ENCODE data around the gene SLC2A4RG. TPM values are rescaled to one million over a fixed set of nuclear protein-coding genes. Genes with fewer than 3 reads are reported as not detected.

SLC2A4RG gene
- total RNA-seq, 2 experiments from 2014 or later: 31.0 to 34.4 TPM

DNA sequence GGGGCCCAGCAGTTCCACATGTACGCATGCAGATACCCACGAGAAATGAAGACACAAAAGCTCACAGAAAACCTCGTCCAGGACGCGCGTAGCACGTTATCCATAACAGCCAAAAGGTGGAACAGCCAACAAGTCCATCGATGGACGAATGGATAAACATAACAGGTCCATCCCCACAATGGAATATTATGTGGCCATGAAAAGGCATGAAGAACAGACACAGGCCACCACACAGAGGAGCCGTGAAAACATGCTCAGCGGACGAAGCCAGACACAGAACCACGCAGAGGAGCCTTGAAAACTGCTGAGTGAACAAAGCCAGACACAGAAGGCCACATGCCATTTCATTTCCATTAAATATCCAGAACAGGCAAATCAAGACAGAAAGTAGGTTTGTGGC lies 38.0 kb downstream of the SLC2A4RG start:
- CTCF ChIA-PET: interaction anchor here (0.6 to 1.5 kb wide), 2 partner anchors 8 to 342 kb away, joined by 3 read pairs; no protein-coding TSS in a partner anchor

GRCh38 chr20:63778034-63778752 lies 38.6 kb downstream of the SLC2A4RG start:
- CTCF ChIA-PET: interaction anchor here (1.5 to 1.7 kb wide), 2 partner anchors 8 to 70 kb away, joined by 3 to 6 read pairs; partner anchors contain the start of genes ARFRP1 and ZGPAT
- POLR2A ChIA-PET: no interaction called here

More for the DNA sequence above, 38.0 kb downstream of the SLC2A4RG start:
- POLR2A ChIA-PET: interaction anchor here (0.6 kb wide), 1 partner anchor 52 kb away, joined by 3 read pairs; no protein-coding TSS in a partner anchor

- ChIA-PET CTCF (interaction anchor here (1.3 to 1.7 kb wide), 2 partner anchors 71 to 241 kb away, joined by 3 to 6 read pairs; partner anchors contain the start of genes ARFRP1, PTK6 and ZGPAT), POLR2A (no interaction called here)
Observed at GRCh38 chr20:63778857-63779256, 39.3 kb downstream of the SLC2A4RG start.

GRCh38 chr20:63781181-63781580 lies 41.6 kb downstream of the SLC2A4RG start:
- POLR2A ChIA-PET: interaction anchor here (0.7 kb wide), 1 partner anchor 18 kb away, joined by 6 read pairs; no protein-coding TSS in a partner anchor
- CTCF ChIA-PET: interaction anchor here (0.6 to 1.4 kb wide), 7 partner anchors 9 to 246 kb away, joined by 3 to 5 read pairs (median 3); partner anchors contain the start of gene TPD52L2

GRCh38 chr20:63782051-63782471 lies 42.5 kb downstream of the SLC2A4RG start:
- ChIA-PET POLR2A (interaction anchor here (0.7 kb wide), 1 partner anchor 19 kb away, joined by 6 read pairs; no protein-coding TSS in a partner anchor), CTCF (interaction anchor here (0.7 to 1.4 kb wide), 4 partner anchors 41 to 247 kb away, joined by 3 to 4 read pairs (median 3); partner anchors contain the start of gene TPD52L2)

DNA sequence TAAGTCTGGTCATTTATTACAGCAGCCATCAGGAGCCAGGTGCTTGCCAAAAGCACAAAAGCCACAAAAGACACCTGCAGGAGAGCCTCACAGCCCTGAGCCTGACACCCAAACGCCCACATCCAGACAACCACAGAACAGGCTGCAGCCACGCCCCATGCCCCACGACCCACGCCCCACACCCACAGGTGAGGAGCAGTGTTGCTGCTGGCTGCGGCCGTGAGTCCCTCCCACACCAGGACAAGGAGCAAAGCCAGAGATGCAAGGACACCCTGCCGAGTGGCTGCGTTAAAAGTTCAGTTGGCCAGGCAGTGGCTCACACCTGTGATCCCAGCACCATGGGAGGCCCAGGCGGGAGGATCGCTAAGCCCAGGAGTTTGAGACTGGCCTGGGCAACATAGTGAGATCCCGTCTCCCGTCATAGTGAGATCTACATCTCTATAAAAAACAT lies 43.0 kb downstream of the SLC2A4RG start:
- ChIA-PET CTCF (interaction anchor here (1.3 to 1.4 kb wide), 2 partner anchors 65 to 244 kb away, joined by 4 to 5 read pairs; no protein-coding TSS in a partner anchor), POLR2A (no interaction called here)

DNA sequence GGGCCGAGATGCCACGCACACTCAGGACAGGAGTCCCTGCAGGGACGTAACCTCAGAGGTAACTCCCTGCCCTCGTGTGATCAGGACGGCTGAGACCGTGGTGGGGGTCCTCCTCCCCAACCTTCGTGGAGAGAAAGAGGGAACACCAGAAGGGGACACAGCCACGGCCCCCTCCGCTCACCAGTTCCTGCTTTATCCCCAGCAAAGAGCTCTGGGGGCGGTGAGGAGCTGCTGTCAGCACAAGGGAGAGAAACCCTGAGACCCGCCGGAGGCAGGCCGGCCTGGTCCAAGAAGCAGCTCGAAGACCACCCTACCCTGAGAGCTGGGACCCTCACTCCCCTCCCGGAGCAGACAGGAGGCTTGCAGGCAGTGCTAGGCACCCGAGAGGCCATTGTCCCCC lies 44.4 kb downstream of the SLC2A4RG start:
- CTCF ChIA-PET: interaction anchor here (1.3 to 2.0 kb wide), 3 partner anchors 9 to 245 kb away, joined by 3 to 6 read pairs (median 5); no protein-coding TSS in a partner anchor
- POLR2A ChIA-PET: no interaction called here

- CTCF ChIA-PET: interaction anchor here (0.7 to 2.3 kb wide), 9 partner anchors 8 to 335 kb away, joined by 3 to 9 read pairs (median 3); partner anchors contain the start of genes ARFRP1, TPD52L2 and ZGPAT
- POLR2A ChIA-PET: no interaction called here
Observed at GRCh38 chr20:63785691-63786131, 46.1 kb downstream of the SLC2A4RG start.

- CTCF ChIA-PET: interaction anchor here (1.3 to 2.3 kb wide), 3 partner anchors 61 to 80 kb away, joined by 3 to 9 read pairs (median 7); partner anchors contain the start of genes ARFRP1, TPD52L2 and ZGPAT
- POLR2A ChIA-PET: no interaction called here
Observed at GRCh38 chr20:63787302-63787701, 47.7 kb downstream of the SLC2A4RG start.

GRCh38 chr20:63787749-63788148 lies 48.2 kb downstream of the SLC2A4RG start:
- ChIA-PET CTCF (no interaction called here), POLR2A (no interaction called here)

GRCh38 chr20:63789836-63790571 lies 50.4 kb downstream of the SLC2A4RG start:
- POLR2A ChIA-PET: no interaction called here
- CTCF ChIA-PET: interaction anchor here (0.7 to 1.0 kb wide), 2 partner anchors 9 to 18 kb away, joined by 3 read pairs; no protein-coding TSS in a partner anchor

- ChIA-PET POLR2A (no interaction called here), CTCF (interaction anchor here (1.0 kb wide), 1 partner anchor 17 kb away, joined by 3 read pairs; no protein-coding TSS in a partner anchor)
Observed at GRCh38 chr20:63790572-63791168, 51.1 kb downstream of the SLC2A4RG start.

DNA sequence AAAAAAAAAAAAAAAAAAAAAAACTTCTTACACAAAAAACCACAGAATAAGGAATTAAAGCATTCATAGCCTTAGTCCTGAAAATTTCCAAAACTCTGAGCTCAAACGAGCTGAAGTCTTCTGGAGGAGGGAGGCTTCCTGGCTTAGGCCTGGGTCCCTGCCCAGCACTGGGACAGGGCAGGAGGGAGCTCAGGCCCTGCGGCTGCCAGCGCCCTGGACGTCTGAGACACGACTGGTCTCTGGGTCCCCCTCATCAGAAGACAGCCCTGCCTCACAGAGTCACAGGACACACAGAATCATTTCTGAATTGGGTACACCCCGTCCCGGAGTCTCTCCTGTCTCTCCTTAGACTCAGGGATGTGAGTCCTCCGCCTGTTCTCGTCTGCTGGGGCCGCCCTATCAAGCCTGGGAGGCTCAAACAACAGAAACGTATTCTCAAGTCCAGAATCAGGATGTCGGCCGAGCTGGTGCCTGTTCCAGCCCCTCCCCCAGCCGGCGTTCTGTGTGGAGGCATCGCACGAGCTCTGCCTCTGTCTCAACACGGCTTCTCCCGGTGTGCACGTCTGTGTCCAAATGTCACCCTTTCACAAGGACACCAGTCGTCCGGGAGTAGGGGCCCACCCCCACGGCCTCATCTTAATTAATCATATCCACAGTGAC lies 52.1 kb downstream of the SLC2A4RG start:
- ChIA-PET POLR2A (interaction anchor here (0.7 kb wide), 1 partner anchor 451 kb away, joined by 12 read pairs; no protein-coding TSS in a partner anchor), CTCF (interaction anchor here (0.7 kb wide), 1 partner anchor 9 kb away, joined by 3 read pairs; no protein-coding TSS in a partner anchor)

GRCh38 chr20:63792866-63793265 lies 53.3 kb downstream of the SLC2A4RG start:
- ChIA-PET POLR2A (no interaction called here), CTCF (no interaction called here)

Other genes with a start within 250 kb of the SLC2A4RG start
- under 1 TPM in 1 of 2 experiments, not detected in 1; 0.13 TPM for gene EEF1A2, start 240.7 kb upstream of the SLC2A4RG start, total RNA-seq
- 100 to 1,000 TPM; 163 to 166 TPM for gene PPDPF, start 219.0 kb upstream of the SLC2A4RG start, total RNA-seq
- gene PTK6, start 202.4 kb upstream of the SLC2A4RG start, total RNA-seq: under 1 TPM; 0.15 TPM
- gene SRMS, start 192.0 kb upstream of the SLC2A4RG start, total RNA-seq: not detected
- gene FNDC11, start 185.6 kb upstream of the SLC2A4RG start, total RNA-seq: under 1 TPM; 0.08 to 0.19 TPM
- 1 to 10 TPM; 4.8 TPM for gene HELZ2, start 165.5 kb upstream of the SLC2A4RG start, total RNA-seq
- gene GMEB2, start 112.7 kb upstream of the SLC2A4RG start, total RNA-seq: 10 to 100 TPM; 12.7 to 13.3 TPM
- 10 to 100 TPM; 14.5 to 16.2 TPM for gene STMN3, start 86.4 kb upstream of the SLC2A4RG start, total RNA-seq
- gene RTEL1, start 81.5 kb upstream of the SLC2A4RG start, total RNA-seq: 10 to 100 TPM; 51.2 to 56.8 TPM
- not detected for gene TNFRSF6B, start 43.1 kb upstream of the SLC2A4RG start, total RNA-seq
- gene ARFRP1, start 31.8 kb upstream of the SLC2A4RG start, total RNA-seq: 10 to 100 TPM; 63.7 to 65.2 TPM
- 10 to 100 TPM; 24.9 to 25.1 TPM for gene ZGPAT, start 31.7 kb upstream of the SLC2A4RG start, total RNA-seq
- gene LIME1, start 3.1 kb upstream of the SLC2A4RG start, total RNA-seq: 10 to 100 TPM in 1 of 2 experiments, 1 to 10 TPM in 1; 9.9 to 10.8 TPM
- gene ZBTB46, start 91.5 kb downstream of the SLC2A4RG start, total RNA-seq: under 1 TPM; 0.25 TPM
- under 1 TPM in 1 of 2 experiments, not detected in 1; 0.13 TPM for gene ABHD16B, start 121.7 kb downstream of the SLC2A4RG start, total RNA-seq
- 10 to 100 TPM; 62.7 to 67.0 TPM for gene TPD52L2, start 125.5 kb downstream of the SLC2A4RG start, total RNA-seq
- 10 to 100 TPM; 40.3 TPM for gene DNAJC5, start 155.3 kb downstream of the SLC2A4RG start, total RNA-seq
- gene UCKL1, start 216.6 kb downstream of the SLC2A4RG start, total RNA-seq: 10 to 100 TPM; 32.9 to 35.2 TPM
- gene ZNF512B, start 230.2 kb downstream of the SLC2A4RG start, total RNA-seq: 10 to 100 TPM; 11.3 to 12.1 TPM
- gene SAMD10, start 239.9 kb downstream of the SLC2A4RG start, total RNA-seq: 10 to 100 TPM; 19.0 to 20.5 TPM
- 10 to 100 TPM; 66.5 to 67.7 TPM for gene PRPF6, start 241.4 kb downstream of the SLC2A4RG start, total RNA-seq

Data from activated CD8-positive, alpha-beta memory T cell treated with anti-CD3 and anti-CD28 coated beads for 36 hours (primary cell).